Natural killer cell treated with Interleukin-12 subunit alpha and Interleukin-12 subunit beta and Interleukin-15 and Interleukin-18, amount 100 ng/mL, for 72 hours (primary cell): Measurements from ENCODE around the gene TERT. TPM values are rescaled to one million over a fixed set of nuclear protein-coding genes. Genes with fewer than 3 reads are reported as not detected.
"Not testable (repeated sequence)": the region's sequence is repeated elsewhere in the genome, so short reads cannot be mapped to it uniquely, and the experiment has no call there.

Source experiments
- ATAC-seq, 2 donors: fragments of 150-1000 bp; cut with Tn5 transposase in 1 of 2; sonication (Bioruptor Pico), chemical (Tn5 transposase) in 1 of 2; 2 replicates each; pipeline ENCODE4 v1.10.0; 2021
- DNase-seq: peaks from one replicate; pipeline ENCODE4 v3.0.0; 2022; ENCODE audit warnings: low spot score
- H3K27ac Mint-ChIP-seq, 2 donors: 1 replicate in 1 of 2; 2 replicates in 1 of 2; pipeline ENCODE4 v1.8.0; 2022; ENCODE audit warnings: mixed read lengths in 2 of 2, mild to moderate bottlenecking in 1 of 2, moderate library complexity in 1 of 2
- H3K27me3 Mint-ChIP-seq, 2 donors: 1 replicate in 1 of 2; 2 replicates in 1 of 2; pipeline ENCODE4 v1.8.0; 2022; ENCODE audit warnings: mixed read lengths in 2 of 2
- H3K36me3 Mint-ChIP-seq: one replicate; pipeline ENCODE4 v1.8.0; 2022; ENCODE audit warnings: mixed read lengths
- H3K4me1 Mint-ChIP-seq, 2 donors: 1 replicate in 1 of 2; 2 replicates in 1 of 2; pipeline ENCODE4 v1.8.0; 2022; ENCODE audit warnings: low read depth in 2 of 2, mixed read lengths in 2 of 2, mild to moderate bottlenecking in 1 of 2
- H3K4me3 Mint-ChIP-seq: one replicate; pipeline ENCODE4 v1.8.0; 2022; ENCODE audit warnings: mixed read lengths
- H3K9me3 Mint-ChIP-seq: 2 replicates; pipeline ENCODE4 v1.8.0; 2022; ENCODE audit warnings: mixed read lengths
- total RNA-seq, 2 donors: library from RNA; stranded (reverse); gene quantifications; one replicate each; pipeline ENCODE4 v1.2.3, GENCODE V29; 2022

The TERT gene
- total RNA-seq, 2 donors from 2014 or later: 1.3 TPM; not detected in 1

DNA sequence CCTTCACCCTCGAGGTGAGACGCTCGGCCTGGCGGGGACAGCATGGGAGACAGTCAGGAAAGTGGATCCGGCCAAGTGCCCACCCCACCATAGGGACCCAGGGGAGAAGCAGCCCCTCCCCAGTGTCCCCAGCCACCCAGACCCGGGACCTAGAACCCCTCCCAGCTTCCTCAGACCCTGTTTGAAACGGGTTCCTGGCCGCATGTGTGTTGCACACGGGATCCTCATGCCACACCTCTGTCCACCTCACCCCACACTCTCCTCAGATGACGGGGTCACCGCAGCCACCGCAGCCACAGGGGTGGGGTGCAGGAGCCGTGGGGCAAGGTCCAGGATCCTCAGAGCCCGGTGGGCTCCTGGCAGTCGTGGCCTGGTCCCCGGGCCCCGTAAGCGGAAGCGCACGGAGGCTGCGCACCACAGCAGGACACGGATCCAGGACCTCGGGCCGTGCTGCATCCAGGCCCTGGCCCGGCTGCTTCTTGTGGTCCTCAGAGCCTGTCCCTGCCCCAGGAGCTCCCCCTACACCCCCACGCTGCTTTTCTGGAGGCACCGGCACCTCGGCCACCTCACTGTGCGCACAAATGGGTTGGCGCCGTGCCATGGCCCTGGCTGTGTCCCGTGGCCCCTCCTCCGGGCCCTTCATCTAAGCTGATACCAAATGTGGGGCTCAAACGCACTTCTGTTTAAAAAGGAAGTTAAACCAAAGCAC lies 15.3 kb downstream of the TERT start:
- H3K4me3 Mint-ChIP-seq: no peak overlapping the region
- ATAC-seq (no peak), DNase-seq (no peak)
- no peaks in the 10 kb centered on the region for H3K27me3 Mint-ChIP-seq
- no peaks in the 10 kb centered on the region for H3K9me3 Mint-ChIP-seq
- no peak overlapping the region for H3K27ac Mint-ChIP-seq
- H3K4me1 Mint-ChIP-seq: peaks cover 0 to 14% of the 10 kb centered on the region in 2 donors
- no peaks in the 10 kb centered on the region for H3K36me3 Mint-ChIP-seq

DNA sequence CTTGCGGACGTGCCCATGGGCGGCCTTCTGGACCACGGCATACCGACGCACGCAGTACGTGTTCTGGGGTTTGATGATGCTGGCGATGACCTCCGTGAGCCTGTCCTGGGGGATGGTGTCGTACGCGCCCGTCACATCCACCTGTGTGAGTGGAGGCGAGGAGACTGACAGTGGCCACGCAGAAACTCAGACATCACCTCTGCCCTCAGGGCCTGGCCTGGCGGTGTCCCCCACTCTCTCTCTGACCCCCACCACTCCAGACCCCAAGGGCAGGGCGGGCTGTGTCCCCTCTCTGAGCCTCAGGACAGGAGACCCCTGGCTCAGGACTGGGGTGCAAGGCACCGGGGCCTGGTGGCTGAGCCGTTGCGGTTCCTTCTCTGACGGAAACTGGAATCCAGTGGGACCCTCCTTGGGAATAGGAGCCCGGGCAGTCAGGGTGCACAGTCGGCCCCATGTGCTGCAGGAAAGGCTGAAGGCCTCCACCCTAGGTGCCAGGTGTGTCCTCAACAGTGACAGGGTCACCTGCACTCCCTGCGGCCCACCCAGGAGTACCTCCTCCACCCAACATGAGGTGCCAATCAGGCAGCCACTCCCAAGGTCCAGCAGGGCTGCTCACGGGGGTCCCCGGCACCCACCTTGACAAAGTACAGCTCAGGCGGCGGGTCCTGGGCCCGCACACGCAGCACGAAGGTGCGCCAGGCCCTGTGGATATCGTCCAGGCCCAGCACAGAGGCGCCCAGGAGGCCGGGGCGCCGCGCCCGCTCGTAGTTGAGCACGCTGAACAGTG lies 16.0 kb downstream of the TERT start:
- no peak overlapping the region for H3K27ac Mint-ChIP-seq
- H3K4me1 Mint-ChIP-seq: peaks cover 0 to 14% of the 10 kb centered on the region in 2 donors
- no peaks in the 10 kb centered on the region for H3K27me3 Mint-ChIP-seq
- no peak overlapping the region for H3K4me3 Mint-ChIP-seq
- DNase-seq (no peak), ATAC-seq (no peak)
- H3K9me3 Mint-ChIP-seq: no peaks in the 10 kb centered on the region
- no peaks in the 10 kb centered on the region for H3K36me3 Mint-ChIP-seq

- H3K4me3 Mint-ChIP-seq: no peak overlapping the region
- H3K4me1 Mint-ChIP-seq: peaks cover 0 to 14% of the 10 kb centered on the region in 2 donors
- no peaks in the 10 kb centered on the region for H3K36me3 Mint-ChIP-seq
- no peaks in the 10 kb centered on the region for H3K9me3 Mint-ChIP-seq
- DNase-seq: no peak
- no peak for ATAC-seq
- H3K27ac Mint-ChIP-seq: no peak overlapping the region
- no peaks in the 10 kb centered on the region for H3K27me3 Mint-ChIP-seq
These were observed 16.7 kb downstream of the TERT start for GRCh38 chr5:1278216-1278615.

DNA sequence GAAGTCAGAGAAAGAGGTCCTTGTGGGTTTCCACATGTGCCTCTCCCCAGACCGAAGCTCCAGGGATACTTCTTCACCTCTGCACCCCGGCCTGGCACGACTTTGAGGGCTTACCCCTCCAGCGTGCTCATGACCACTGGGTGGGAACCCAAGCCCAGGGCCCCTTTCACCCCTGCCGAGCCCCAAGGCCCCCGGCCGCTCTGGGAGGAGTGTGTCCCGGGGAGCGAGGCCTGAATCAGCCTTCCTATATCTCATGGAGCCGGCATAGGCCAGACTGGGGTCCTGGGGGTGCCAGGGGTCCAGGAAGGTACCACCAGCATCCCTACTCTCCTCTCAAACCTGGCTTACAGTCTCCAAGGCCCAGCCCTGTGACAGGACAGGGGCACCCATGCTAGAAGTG lies 17.1 kb downstream of the TERT start:
- ATAC-seq: no peak
- H3K36me3 Mint-ChIP-seq: no peaks in the 10 kb centered on the region
- DNase-seq: no peak
- peaks cover 0 to 14% of the 10 kb centered on the region in 2 donors for H3K4me1 Mint-ChIP-seq
- no peaks in the 10 kb centered on the region for H3K27me3 Mint-ChIP-seq
- no peaks in the 10 kb centered on the region for H3K9me3 Mint-ChIP-seq
- no peak overlapping the region for H3K27ac Mint-ChIP-seq
- no peak overlapping the region for H3K4me3 Mint-ChIP-seq

- no peak for ATAC-seq
- no peaks in the 10 kb centered on the region for H3K27me3 Mint-ChIP-seq
- no peak overlapping the region for H3K4me3 Mint-ChIP-seq
These were observed 17.5 kb downstream of the TERT start for GRCh38 chr5:1277331-1277730.

GRCh38 chr5:1276930-1277329 lies 17.9 kb downstream of the TERT start:
- no peak overlapping the region for H3K27ac Mint-ChIP-seq
- H3K4me1 Mint-ChIP-seq: peaks cover 0 to 14% of the 10 kb centered on the region in 2 donors
- no peaks in the 10 kb centered on the region for H3K36me3 Mint-ChIP-seq
- ATAC-seq (no peak), DNase-seq (no peak)
- no peaks in the 10 kb centered on the region for H3K9me3 Mint-ChIP-seq
- H3K27me3 Mint-ChIP-seq: no peaks in the 10 kb centered on the region
- no peak overlapping the region for H3K4me3 Mint-ChIP-seq

More at GRCh38 chr5:1277331-1277730, 17.5 kb downstream of the TERT start:
- Mint-ChIP-seq H3K36me3 (no peaks in the 10 kb centered on the region), H3K27ac (no peak overlapping the region), H3K4me1 (peaks cover 0 to 14% of the 10 kb centered on the region in 2 donors), H3K9me3 (no peaks in the 10 kb centered on the region)
- DNase-seq: no peak

GRCh38 chr5:1275397-1276391 lies 19.2 kb downstream of the TERT start:
- DNase-seq, H3K9me3 Mint-ChIP-seq, H3K4me3 Mint-ChIP-seq, H3K27me3 Mint-ChIP-seq, ATAC-seq, H3K27ac Mint-ChIP-seq, H3K36me3 Mint-ChIP-seq: not testable (repeated sequence)
- H3K4me1 Mint-ChIP-seq: peaks cover 0 to 14% of the 10 kb centered on the region in 2 donors

DNA sequence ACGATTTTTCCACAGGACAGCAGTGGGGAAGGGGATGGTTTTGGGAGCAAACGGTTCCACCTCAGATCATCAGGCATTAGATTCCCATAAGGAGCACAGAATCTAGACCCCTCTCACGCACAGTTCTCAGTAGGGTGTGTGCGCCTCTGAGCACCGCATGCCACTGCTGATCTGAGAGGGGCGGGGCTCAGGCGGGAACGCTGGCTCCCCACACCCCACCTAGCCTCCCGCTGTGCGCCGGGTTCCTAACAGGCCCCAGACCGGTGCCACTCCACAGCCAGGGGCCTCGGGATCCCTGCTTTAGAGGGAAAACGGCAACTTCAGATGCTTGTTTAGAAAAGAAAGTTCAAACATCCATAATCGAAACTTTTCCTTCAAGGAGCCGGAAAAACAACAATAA lies 20.4 kb downstream of the TERT start:
- H3K36me3 Mint-ChIP-seq: no peaks in the 10 kb centered on the region

GRCh38 chr5:1273745-1274144 lies 21.1 kb downstream of the TERT start:
- Mint-ChIP-seq H3K27me3 (no peaks in the 10 kb centered on the region), H3K4me3 (no peak overlapping the region), H3K27ac (no peak overlapping the region), H3K4me1 (peaks cover 0 to 14% of the 10 kb centered on the region in 2 donors), H3K36me3 (no peaks in the 10 kb centered on the region), H3K9me3 (no peaks in the 10 kb centered on the region)
- ATAC-seq: no peak
- no peak for DNase-seq

More for the DNA sequence above, 20.4 kb downstream of the TERT start:
- no peak for DNase-seq
- Mint-ChIP-seq H3K4me1 (peaks cover 0 to 14% of the 10 kb centered on the region in 2 donors), H3K9me3 (no peaks in the 10 kb centered on the region), H3K4me3 (no peak overlapping the region), H3K27me3 (no peaks in the 10 kb centered on the region), H3K27ac (no peak overlapping the region)
- ATAC-seq: no peak

- H3K4me3 Mint-ChIP-seq: no peak overlapping the region
- no peaks in the 10 kb centered on the region for H3K27me3 Mint-ChIP-seq
- DNase-seq: no peak
- no peak for ATAC-seq
- no peaks in the 10 kb centered on the region for H3K9me3 Mint-ChIP-seq
- H3K4me1 Mint-ChIP-seq: peaks cover 0 to 9% of the 10 kb centered on the region in 2 donors
- no peak overlapping the region for H3K27ac Mint-ChIP-seq
- H3K36me3 Mint-ChIP-seq: no peaks in the 10 kb centered on the region
These were observed 22.7 kb downstream of the TERT start for GRCh38 chr5:1272201-1272600.

GRCh38 chr5:1270933-1271914 lies 23.6 kb downstream of the TERT start:
- ATAC-seq: peak in 1 of 2 donors; percentile 22
- no peaks in the 10 kb centered on the region for H3K9me3 Mint-ChIP-seq
- DNase-seq: no peak
- no peak overlapping the region for H3K27ac Mint-ChIP-seq
- H3K4me1 Mint-ChIP-seq: peaks cover 0 to 3% of the 10 kb centered on the region in 2 donors
- H3K4me3 Mint-ChIP-seq: no peak overlapping the region
- H3K36me3 Mint-ChIP-seq: no peaks in the 10 kb centered on the region
- H3K27me3 Mint-ChIP-seq: no peaks in the 10 kb centered on the region

DNA sequence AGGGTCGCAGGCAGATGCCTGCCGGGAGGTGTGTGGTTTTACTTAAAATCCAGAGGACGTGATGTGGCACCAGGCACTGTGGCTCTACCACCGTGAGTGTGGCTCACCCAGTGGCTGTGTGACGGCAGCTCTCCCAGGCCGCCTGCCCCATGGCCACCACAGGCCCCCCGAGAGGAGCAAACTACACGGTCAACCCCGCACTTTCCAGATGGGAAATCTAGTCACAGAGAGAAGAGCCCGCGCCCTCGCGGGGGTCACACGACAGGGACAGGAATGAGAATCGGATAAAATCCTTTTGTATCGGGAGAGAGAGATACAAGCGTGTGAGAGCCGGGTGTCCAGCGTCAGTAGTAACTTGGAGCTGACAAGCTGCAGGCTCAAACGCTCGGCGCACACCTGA lies 24.4 kb downstream of the TERT start:
- Mint-ChIP-seq H3K27ac (no peak overlapping the region), H3K4me1 (no peaks in the 10 kb centered on the region), H3K9me3 (no peaks in the 10 kb centered on the region), H3K4me3 (no peak overlapping the region), H3K36me3 (no peaks in the 10 kb centered on the region), H3K27me3 (no peaks in the 10 kb centered on the region)
- ATAC-seq: no peak
- DNase-seq: no peak
